HG03354 (cell line): ENCODE measurements around the gene ZC3H12C.
"Not testable (repeated sequence)": the region's sequence is repeated elsewhere in the genome, so short reads cannot be mapped to it uniquely, and the experiment has no call there.

Source experiments
- ATAC-seq: cut with Tn5 transposase; IDR thresholded peaks from one replicate; pipeline ENCODE4 v1.9.1; 2021; ENCODE audit warnings: mild to moderate bottlenecking; ENCODE audit not compliant: unreplicated experiment, poor library complexity, severe bottlenecking

ZC3H12C gene

GRCh38 chr11:110092515-110093406 is at the start of gene ZC3H12C:
ZC3H12C (plus strand) TSS chr11:110093392; CDS start chr11:110093412, 20 bp downstream.
- peak; percentile 71 for ATAC-seq

DNA sequence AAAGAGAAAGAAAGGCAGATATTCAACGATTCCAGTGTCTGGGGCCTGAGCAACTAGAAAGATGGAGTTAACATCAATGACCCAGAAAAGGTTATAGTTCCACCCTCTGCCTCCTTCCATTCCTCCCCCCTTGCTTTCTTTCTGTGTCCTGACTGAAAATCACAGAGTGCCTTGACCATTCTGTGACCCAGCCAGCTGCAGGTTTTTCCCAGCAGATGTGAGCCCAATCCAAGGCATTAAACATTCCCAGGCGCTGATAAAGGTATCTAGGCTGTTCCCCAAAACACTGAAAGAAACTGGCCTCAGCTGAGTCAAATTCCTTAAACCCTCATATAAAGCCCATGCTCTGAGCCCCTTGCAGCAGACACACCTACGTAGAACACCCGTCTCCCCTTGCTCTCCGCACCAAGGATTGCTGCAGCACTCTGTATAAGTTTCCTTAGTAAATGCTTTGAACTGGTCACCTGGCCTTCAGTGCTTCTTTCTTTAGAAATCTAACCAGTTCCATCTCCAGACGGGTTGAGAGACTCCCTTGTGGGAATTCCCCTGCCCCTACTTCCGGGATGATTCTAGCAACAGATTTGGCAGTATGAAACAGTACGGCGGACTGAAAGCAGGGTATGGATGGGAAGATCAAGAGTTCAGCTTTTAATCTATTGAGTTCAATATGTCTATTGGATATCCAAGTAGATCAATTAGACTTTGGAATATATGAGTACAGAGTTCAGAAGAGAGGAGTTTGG is 48.8 kb upstream of the ZC3H12C start:
- no peak for ATAC-seq

DNA sequence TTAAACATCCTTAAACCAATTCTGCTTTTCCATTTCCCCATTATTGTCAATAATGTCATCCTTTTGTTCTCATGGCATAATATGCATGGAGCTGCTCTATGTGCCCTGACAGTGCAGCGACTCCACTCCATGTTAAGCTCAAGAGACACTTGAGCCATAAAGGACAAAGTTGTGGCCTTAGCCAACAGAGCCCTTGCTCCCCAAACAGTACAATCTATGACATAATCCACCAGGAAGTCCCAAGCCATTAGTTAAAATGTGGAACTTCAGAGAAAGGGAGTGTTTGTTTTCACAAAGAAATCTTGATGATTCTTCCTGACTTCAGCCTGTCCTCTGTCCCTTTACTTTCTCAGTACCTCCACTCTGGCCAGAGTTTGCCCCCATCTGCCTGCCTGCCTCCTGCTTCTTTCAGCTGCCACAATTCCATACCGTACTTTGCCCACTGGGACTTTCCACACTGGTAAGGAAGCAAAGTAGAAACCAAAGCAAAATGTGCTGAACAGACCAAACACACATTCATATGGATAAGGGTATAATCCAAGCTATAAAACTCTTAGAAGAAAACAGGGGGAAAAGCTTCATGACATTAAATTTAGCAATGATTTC is 46.3 kb upstream of the ZC3H12C start:
- ATAC-seq = no peak

- ATAC-seq = no peak
Measured at GRCh38 chr11:110049501-110050200, 43.5 kb upstream of the ZC3H12C start.

DNA sequence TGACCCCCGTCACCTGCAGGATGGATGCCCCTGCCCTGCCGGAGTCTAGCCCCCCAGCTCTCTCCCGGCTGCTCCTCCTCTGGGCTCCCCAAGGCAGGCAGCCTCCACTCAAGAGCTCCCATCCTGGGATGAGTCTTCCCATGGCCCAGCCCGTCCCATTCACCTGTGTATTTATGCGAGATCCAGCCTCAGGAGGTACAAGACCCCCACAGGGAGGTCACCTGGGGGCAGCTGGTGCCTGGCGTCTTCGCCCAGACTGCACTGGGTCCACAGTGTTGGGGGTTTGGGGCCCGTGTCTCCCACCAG is 43.0 kb upstream of the ZC3H12C start:
- ATAC-seq = no peak

DNA sequence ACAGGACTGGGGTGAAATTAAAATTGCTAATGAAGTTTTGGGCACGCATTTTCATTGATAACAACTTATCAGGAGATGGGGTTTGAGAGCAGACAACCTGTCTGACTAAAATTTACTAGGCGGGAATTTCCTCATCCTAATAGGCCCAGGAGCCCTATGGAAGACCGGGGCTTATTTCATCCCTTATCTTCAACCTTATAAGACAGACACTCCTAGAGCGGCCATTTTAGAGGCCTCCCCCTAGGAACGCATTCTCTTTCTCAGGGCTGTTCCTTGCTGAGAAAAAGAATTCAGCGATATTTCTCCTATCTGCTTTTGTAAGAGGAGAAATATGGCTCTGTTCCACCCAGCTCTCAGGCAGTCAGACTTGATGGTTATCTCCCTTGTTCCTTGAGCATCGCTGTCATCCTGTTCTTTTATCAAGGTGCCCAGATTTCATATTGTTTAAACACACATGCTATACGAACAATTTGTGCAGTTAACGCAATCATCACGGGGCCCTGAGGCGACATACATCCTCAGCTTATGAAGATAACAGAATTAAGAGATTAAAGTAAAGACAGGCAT is 39.3 kb upstream of the ZC3H12C start:
- ATAC-seq = no peak

DNA sequence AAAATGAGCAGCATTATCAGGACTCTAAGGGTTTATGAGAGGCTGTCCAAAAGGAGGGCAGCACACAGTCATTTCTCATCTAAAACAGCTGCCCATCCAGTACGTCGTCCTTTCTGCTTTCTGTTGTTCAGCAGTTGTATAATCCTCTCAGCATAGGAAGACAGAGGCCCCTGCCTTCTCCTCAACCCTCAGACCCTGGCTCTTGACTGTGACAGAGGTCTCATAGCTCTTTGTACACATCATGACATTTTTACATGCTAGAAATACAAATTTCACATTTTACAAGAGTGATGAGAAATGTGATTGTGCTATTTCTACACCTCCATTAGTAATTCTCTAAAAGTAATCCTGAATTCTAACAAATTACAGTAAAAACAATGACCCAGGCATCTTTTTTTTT is 36.2 kb upstream of the ZC3H12C start:
- no peak for ATAC-seq

- no peak for ATAC-seq
Measured at GRCh38 chr11:110059706-110060463, 33.3 kb upstream of the ZC3H12C start.

DNA sequence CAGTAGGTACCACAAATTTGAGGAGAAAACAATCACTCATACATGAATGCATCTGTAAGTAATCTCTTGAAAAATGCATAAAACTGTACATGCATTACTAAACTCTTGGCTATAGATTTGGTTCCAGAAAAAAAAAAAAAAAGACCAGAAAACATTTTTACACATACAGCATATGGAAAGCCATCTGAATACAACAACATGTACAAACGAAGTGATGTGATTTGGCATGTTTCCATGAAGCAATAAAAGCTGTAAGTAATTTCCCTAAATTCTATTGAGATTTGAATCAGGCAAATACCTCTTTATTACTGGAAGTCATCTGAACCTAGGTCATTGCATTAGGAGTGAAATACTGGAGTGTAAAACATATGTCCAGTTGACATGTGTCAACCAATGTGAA is 31.9 kb upstream of the ZC3H12C start:
- ATAC-seq = no peak

DNA sequence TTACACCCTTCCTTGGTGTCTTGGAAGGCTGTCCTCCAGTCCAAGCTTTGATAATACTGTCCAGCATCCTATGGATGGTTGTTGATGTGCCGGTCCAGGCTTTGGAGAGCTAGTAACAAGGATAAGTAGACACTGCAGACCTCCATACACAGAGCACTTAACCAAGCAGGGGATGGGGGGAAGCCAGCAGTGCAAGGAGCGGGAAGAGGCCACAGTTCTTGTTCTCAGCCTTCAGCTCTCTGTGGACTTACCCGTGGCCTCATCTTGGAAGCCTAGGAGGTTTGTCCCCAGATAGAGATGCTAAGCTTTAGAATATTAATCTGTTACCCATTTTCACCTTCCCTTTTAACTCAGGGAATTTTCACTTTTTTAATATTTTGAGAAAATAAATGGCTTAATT is 30.9 kb upstream of the ZC3H12C start:
- no peak for ATAC-seq

GRCh38 chr11:110065189-110065588 is 28.0 kb upstream of the ZC3H12C start:
- no peak for ATAC-seq

DNA sequence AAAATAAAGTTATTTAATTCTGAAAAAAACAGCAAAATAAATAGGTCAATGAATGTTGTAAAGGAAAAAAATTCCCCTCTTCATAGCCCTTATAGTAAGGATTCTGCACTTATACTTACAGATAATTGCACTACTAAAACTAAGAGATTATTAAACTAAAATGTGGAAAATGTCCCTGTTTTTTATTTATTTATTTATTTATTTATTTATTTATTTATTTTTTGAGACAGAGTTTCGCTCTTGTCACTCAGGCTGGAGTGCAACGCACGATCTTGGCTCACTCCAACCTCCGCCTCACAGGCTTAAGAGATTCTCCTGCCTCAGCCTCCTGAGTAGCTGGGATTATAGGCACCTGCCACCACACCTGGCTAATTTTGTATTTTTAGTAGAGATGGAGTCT is 25.2 kb upstream of the ZC3H12C start:
- not testable (repeated sequence) for ATAC-seq

- peak; percentile 50 for ATAC-seq
Measured at GRCh38 chr11:110069158-110069737, 23.9 kb upstream of the ZC3H12C start.

GRCh38 chr11:110070176-110070575 is 23.0 kb upstream of the ZC3H12C start:
- no peak for ATAC-seq

DNA sequence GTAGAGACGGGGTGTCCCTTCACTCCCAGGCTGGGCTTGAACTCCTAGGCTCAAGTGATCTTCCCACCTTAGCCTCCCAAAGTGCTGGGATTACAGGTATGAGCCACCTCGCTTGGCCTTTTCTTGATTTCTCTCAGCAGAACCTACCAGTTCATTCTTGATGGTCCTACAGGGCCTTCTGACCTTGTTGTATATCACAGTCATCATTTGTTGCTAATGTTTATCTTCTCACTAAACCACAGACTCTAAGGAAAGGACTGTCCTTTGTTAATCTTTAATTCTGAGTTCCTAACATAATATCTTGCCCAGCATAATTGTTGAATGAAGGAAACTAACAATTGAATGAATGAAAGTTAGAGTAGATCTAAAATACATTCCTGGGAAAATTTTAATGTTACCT is 22.0 kb upstream of the ZC3H12C start:
- ATAC-seq = peak; percentile 73

- no peak for ATAC-seq
Measured at GRCh38 chr11:110072930-110073329, 20.3 kb upstream of the ZC3H12C start.

DNA sequence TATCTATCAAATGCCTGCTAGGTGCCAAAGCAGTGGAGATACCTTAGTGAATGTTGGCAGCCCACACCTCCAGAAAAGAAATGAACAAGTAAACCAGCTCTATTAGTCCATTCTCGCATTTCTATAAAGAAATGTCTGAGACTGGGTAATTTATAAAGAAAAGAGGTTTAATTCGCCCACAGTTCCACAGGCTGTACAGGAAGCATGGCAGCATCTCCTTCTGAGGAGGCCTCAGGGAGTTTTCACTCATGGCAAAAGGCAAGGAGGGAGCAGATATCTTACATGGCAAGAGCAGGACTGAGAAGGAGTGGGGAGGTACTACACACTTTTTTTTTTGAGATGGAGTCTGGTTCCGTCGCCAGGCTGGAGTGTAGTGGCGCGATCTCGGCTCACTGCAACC is 18.7 kb upstream of the ZC3H12C start:
- no peak for ATAC-seq

DNA sequence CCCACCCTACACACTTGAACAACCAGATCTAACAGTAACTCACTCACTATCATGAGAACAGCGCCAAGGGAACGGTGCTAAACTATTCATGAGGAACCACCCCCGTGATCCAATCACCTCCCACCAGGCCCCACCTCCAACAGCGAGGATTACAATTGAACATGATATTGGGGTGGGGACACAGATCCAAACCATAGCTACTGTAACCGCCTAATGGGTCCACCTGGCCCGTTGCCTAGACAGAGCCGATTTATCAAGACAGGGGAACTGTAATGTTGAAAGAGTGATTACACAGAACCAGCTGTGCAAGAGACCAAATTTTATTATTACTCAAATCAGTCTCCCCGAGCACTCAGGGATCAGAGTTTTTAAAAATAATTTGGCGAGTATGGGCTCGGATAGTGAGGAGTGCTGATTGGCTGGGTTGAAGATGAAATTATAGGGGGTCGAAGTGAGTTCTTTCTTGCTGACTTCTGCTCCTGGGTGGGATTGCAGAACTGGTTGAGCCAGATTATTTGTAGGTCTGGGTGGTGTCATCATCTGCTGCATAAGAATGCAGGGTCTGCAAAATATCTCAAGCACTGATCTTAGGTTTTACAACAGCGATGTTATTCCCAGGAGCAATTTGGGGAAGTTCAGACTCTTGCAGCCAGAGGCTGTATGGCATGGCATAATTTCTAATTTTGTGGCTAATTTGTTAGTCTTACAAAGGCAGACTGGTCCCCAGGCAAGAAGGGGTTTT is 17.9 kb upstream of the ZC3H12C start:
- ATAC-seq = no peak
